Colonic mucosa (tissue), 4 donors: ENCODE measurements around the gene LONP1. TPM values are rescaled to one million over a fixed set of nuclear protein-coding genes. Genes with fewer than 3 reads are reported as not detected.
"Not testable (repeated sequence)": the region's sequence is repeated elsewhere in the genome, so short reads cannot be mapped to it uniquely, and the experiment has no call there.

ENCODE experiments used
- DNase-seq: peaks from one replicate; pipeline ENCODE4 v3.0.0-alpha.2; 2020
- H3K27ac ChIP-seq: fragments of 200-600 bp; one replicate; pipeline ENCODE4 v1.8.0; 2021
- H3K27me3 ChIP-seq: fragments of 200-600 bp; one replicate; pipeline ENCODE4 v1.8.0; 2021
- H3K36me3 ChIP-seq: fragments of 200-600 bp; one replicate; pipeline ENCODE4 v1.8.0; 2021
- H3K4me1 ChIP-seq: fragments of 200-600 bp; one replicate; pipeline ENCODE4 v1.8.0; 2021; ENCODE audit warnings: mild to moderate bottlenecking
- H3K4me3 ChIP-seq: fragments of 200-600 bp; one replicate; pipeline ENCODE4 v1.8.0; 2021
- H3K9ac ChIP-seq, 2 donors: one replicate each; pipeline ENCODE4 v1.7.0; 2013; ENCODE audit warnings: control low read depth in 2 of 2, low read depth in 2 of 2, low read length in 2 of 2
- H3K9me3 ChIP-seq: fragments of 200-600 bp; one replicate; pipeline ENCODE4 v1.8.0; 2021
- intact Hi-C: fragments of 100-400 bp; cut with DNase I; formaldehyde crosslinking; loops from one replicate; pipeline ENCODE4 v1.14.1; 2022
- total RNA-seq, 2 donors: library from RNA; stranded (reverse); fragmentation: NEBNext Ultra II Directional in 1 of 2; extraction: Animal tissue kit (Norgen Biotek cat#: 25700) in 1 of 2; gene quantifications; one replicate each; pipeline ENCODE4 v1.2.1, GENCODE V29; 2021
- TF ChIP-seq, protein P1 (sequence below): fragments of 200-600 bp; IDR thresholded peaks from one replicate; pipeline ENCODE4 v1.8.0; 2022; ENCODE audit warnings: antibody characterized with exemption, mild to moderate bottlenecking
- donor health status: healthy.
- donor health status: DM: no; HTN: no; CAD: no.
- donor health status: DM: no; HTN: no; CAD: no.

The LONP1 gene
- total RNA-seq, 2 donors from 2014 or later, result 64.3 to 133 TPM

DNA sequence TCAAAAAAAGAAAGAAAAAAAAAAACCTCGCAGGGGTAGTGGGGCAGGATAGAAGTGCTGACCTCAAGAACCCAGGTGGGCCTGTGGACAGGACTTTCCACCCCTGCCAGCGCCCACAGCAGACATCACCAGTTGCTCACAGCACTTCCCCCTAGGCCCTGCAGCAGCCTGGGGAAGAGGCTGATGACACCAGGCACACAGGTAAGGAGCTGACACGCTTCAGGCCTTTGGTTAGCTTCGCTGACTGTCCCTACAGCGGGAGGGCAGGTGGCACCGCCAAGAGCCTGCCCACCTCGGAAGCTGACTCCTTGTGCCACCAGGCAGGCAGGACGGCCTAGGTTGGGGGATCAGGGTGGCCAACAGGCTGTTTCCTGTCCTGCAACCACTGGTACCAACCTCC lies 8.9 kb downstream of the LONP1 start:
- Histone ChIP-seq H3K4me3 (no peak overlapping the region), H3K9me3 (no peaks in the 10 kb centered on the region), H3K27ac (no peak overlapping the region), H3K4me1 (no peaks in the 10 kb centered on the region), H3K9ac (no peak overlapping the region), H3K36me3 (peaks cover 3% of the 10 kb centered on the region), H3K27me3 (no peaks in the 10 kb centered on the region)
- intact Hi-C loops, result no loop called here
- TF ChIP-seq, protein P1, sequence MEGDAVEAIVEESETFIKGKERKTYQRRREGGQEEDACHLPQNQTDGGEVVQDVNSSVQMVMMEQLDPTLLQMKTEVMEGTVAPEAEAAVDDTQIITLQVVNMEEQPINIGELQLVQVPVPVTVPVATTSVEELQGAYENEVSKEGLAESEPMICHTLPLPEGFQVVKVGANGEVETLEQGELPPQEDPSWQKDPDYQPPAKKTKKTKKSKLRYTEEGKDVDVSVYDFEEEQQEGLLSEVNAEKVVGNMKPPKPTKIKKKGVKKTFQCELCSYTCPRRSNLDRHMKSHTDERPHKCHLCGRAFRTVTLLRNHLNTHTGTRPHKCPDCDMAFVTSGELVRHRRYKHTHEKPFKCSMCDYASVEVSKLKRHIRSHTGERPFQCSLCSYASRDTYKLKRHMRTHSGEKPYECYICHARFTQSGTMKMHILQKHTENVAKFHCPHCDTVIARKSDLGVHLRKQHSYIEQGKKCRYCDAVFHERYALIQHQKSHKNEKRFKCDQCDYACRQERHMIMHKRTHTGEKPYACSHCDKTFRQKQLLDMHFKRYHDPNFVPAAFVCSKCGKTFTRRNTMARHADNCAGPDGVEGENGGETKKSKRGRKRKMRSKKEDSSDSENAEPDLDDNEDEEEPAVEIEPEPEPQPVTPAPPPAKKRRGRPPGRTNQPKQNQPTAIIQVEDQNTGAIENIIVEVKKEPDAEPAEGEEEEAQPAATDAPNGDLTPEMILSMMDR, result no peak
- no peak for DNase-seq

DNA sequence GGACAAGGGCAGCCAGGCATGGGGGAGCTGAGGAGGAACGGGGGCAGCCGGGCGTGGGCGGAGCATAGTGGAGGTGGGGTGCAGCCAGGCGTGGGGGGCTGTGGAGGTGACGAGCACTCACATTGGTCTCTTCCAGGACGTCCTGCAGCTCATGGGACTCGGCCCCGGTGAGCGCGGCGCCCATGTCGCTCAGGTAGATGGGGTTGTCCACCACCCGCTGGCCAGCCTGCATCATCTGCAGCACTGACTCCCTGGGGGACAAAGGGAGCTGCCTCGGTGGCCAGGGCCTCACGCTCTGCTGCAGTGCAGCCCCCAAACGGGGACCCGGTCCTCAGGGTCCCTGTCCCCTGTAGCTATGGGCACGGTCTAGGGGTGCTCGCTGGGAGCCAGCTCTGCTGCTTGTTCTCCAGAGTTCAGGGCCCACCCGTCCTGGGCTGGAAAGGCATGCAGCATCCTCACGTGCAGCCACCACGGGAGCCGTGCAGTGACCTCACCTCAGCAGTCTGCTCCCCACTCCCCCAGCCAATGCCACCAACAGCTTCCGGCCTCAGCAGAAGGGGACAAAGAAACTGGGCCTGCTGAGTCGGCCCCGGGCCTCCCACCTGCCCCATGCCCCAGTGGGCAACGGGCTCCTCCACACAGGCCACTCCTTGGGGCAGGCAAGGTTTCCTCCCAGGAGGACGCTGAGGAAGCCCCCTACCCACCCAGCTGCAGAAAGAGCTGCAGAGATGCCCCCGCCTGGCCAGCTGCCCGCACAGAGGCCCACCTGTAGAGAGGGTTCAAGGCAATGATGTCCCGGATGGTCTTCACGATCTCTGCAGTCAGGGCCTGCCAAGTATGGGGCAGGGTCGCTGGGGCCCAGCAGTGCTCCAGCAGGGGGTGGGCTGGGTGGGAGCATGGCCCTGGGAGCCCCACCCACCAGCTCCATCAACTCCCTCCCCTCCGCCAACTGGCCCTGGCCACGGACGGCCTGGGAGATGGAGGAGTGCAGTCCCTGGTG lies 12.1 kb downstream of the LONP1 start:
- intact Hi-C loops, result no loop called here
- H3K36me3 ChIP-seq, result no peaks in the 10 kb centered on the region

DNA sequence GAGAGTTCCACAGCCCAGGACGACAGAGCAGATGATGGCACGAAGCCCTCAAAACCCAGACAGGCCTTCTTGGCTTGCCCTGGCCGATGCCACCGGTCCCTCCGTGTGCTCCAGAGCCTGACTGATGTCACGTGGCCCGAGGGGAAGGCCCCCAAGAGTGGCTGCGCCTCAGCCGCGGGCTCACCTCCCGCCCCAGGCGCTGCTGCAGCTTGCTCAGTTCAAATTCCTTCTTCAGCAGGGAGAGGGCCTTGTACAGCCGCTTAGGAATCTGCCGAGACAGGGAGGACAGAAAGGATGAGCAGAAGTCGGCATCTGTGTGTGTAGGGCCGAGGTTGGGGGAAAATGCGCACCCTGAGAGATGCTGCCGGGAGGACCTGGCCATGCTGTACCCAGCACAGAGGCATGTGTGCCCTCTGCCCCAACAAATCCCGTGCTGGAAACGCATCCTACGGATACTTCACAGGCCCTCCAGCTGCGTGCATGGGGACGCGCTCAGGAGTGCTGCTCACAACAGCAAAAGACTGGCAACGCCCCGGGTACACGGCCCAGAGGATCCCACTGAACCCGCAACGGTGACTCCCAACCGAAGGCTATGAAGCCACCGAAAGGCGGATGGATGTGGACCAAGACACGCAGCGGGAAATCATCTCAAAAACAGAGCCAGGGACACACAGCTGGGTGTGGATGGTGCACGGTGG lies 12.9 kb downstream of the LONP1 start:
- no peaks in the 10 kb centered on the region for H3K36me3 ChIP-seq
- intact Hi-C loops, result no loop called here
- TF ChIP-seq, protein P1, result no peak

More for the DNA sequence above, 12.1 kb downstream of the LONP1 start:
- no peak for DNase-seq
- Histone ChIP-seq H3K4me3 (no peak overlapping the region), H3K9me3 (no peaks in the 10 kb centered on the region), H3K27me3 (no peaks in the 10 kb centered on the region), H3K9ac (no peak overlapping the region), H3K4me1 (no peaks in the 10 kb centered on the region), H3K27ac (no peak overlapping the region)
- TF ChIP-seq, protein P1, result no peak

DNA sequence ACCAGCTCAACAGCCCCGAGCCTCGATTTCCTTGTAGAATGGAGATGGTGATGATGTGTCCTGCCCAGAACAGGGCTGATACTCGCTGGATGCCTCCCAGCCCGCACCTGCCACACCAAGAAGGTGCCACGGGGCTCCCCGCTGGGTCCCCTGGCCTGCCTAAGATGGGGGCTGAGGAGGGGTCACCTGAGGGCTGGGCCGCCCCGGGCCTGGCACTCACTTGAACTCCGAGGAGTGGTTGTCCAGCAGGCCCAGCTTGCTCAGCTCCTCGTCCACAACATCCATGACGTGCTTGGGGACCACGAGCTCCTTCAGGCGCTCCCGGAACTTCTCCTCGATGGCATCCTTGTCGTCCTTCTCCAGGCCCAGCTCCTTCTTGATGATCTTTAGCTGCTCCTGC lies 14.4 kb downstream of the LONP1 start:
- Histone ChIP-seq H3K27ac (no peak overlapping the region), H3K9me3 (no peaks in the 10 kb centered on the region), H3K27me3 (no peaks in the 10 kb centered on the region), H3K4me3 (no peak overlapping the region), H3K36me3 (no peaks in the 10 kb centered on the region), H3K4me1 (no peaks in the 10 kb centered on the region), H3K9ac (no peak overlapping the region)
- intact Hi-C loops, result no loop called here
- no peak for DNase-seq
- TF ChIP-seq, protein P1, result no peak

More for the DNA sequence above, 12.9 kb downstream of the LONP1 start:
- no peak overlapping the region for H3K9ac ChIP-seq
- no peaks in the 10 kb centered on the region for H3K9me3 ChIP-seq
- no peaks in the 10 kb centered on the region for H3K27me3 ChIP-seq
- H3K4me1 ChIP-seq, result no peaks in the 10 kb centered on the region
- H3K27ac ChIP-seq, result no peak overlapping the region
- no peak for DNase-seq
- H3K4me3 ChIP-seq, result no peak overlapping the region

DNA sequence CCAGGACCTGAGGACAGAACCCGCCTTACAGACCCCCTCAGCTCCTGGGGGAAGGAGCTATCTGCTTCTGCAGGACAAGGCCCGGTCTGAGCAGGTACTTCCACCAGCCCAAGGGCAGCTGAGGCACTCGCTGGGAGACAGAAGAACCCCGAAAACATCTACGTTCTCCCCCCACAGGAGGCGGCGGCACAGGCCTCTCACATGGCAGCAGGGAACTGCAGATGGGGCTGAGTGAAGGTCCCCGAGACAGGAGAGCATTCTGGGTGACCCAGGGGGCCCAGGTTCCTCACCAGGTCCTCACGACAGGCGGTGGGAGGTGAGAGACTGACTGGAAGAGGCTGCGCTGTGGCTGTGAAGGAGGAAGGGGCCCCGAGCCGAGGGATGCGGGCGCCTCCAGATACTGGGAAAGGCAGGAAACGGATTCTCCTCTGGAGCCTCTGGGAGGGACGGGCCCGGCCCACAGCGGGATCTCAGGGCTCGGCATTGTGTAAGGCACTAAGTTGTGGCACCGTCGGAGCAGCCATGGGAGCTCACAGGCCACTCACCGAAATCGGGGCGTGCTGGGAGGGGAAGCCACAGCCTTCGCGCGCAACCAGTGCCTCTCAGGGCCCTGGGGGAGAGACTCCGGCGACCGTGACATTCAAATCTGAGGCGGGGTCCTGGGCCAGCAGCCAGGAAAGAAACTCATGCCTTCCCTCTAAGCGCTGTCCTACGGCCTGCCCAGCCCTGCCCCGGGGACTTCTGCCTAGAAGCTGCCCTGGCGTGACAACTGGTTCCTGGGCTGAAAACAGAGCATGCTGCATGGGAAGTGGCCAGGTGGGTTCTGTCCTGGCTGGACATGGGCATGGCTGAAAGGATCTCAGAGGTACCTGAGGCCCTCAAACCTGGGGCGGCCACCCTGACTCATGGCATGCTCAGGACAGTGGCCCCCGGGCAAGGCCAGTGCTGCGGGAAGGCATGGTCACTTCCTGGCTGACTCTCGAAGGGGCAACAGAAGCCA lies 15.8 kb downstream of the LONP1 start:
- intact Hi-C loops, result no loop called here
- DNase-seq, result no peak

DNA sequence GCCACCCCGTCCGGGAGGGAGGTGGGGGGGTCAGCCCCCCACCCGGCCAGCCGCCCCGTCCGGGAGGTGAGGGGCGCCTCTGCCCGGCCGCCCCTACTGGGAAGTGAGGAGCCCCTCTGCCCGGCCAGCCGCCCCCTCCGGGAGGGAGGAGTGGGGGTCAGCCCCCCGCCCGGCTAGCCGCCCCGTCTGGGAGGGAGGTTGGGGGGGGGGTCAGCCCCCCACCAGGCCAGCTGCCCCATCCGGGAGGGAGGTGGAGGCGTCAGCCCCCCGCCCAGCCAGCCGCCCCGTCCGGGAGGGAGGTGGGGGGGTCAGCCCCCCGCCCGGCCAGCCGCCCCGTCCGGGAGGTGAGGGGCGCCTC lies 17.9 kb downstream of the LONP1 start:
- H3K4me3 ChIP-seq, H3K4me1 ChIP-seq, H3K27me3 ChIP-seq, H3K9me3 ChIP-seq, H3K27ac ChIP-seq, DNase-seq, intact Hi-C loops, H3K36me3 ChIP-seq, H3K9ac ChIP-seq: not testable (repeated sequence)

More for the DNA sequence above, 15.8 kb downstream of the LONP1 start:
- H3K9me3 ChIP-seq, result no peaks in the 10 kb centered on the region
- H3K36me3 ChIP-seq, result peaks cover 1% of the 10 kb centered on the region
- H3K27me3 ChIP-seq, result no peaks in the 10 kb centered on the region
- H3K9ac ChIP-seq, result no peak overlapping the region
- H3K4me1 ChIP-seq, result no peaks in the 10 kb centered on the region
- H3K27ac ChIP-seq, result no peak overlapping the region
- TF ChIP-seq, protein P1, result no peak
- H3K4me3 ChIP-seq, result no peak overlapping the region
